CD4-positive, alpha-beta T cell treated with Interleukin-1 beta for 1 hour (primary cell): ENCODE results near the gene CARS2.
"Not testable (repeated sequence)": the region's sequence is repeated elsewhere in the genome, so short reads cannot be mapped to it uniquely, and the experiment has no call there.

Experiments
- DNase-seq, 2 donors: peaks; one replicate each; pipeline ENCODE4 v3.0.0-alpha.2; 2020 to 2022

CARS2 gene

GRCh38 chr13:110681868-110682550 is 23.9 kb downstream of the CARS2 start:
- no peak for DNase-seq

- peak; percentile 17 to 22 for DNase-seq
These were observed 25.1 kb downstream of the CARS2 start for GRCh38 chr13:110680852-110681251.

- DNase-seq, result peak in 1 of 2 donors; percentile 24
These were observed 28.0 kb downstream of the CARS2 start for GRCh38 chr13:110677731-110678545.

GRCh38 chr13:110676595-110677587 is 29.0 kb downstream of the CARS2 start:
- DNase-seq, result peak in 1 of 2 donors; percentile 48

GRCh38 chr13:110669814-110670213 is 36.1 kb downstream of the CARS2 start:
- DNase-seq, result not testable (repeated sequence)

GRCh38 chr13:110669036-110669435 is 36.9 kb downstream of the CARS2 start:
- no peak for DNase-seq

- no peak for DNase-seq
These were observed 39.7 kb downstream of the CARS2 start for GRCh38 chr13:110666255-110666533.

- DNase-seq, result peak in 1 of 2 donors; percentile 51
These were observed 40.2 kb downstream of the CARS2 start for GRCh38 chr13:110665491-110666254.

- peak in 1 of 2 donors; percentile 9 for DNase-seq
These were observed 41.2 kb downstream of the CARS2 start for GRCh38 chr13:110664673-110665072.

GRCh38 chr13:110664041-110664440 is 41.9 kb downstream of the CARS2 start:
- no peak for DNase-seq

- no peak for DNase-seq
These were observed 42.4 kb downstream of the CARS2 start for GRCh38 chr13:110663491-110663890.

- DNase-seq, result no peak
These were observed 43.0 kb downstream of the CARS2 start for GRCh38 chr13:110662777-110663443.

GRCh38 chr13:110662091-110662490 is 43.8 kb downstream of the CARS2 start:
- no peak for DNase-seq

GRCh38 chr13:110661256-110661655 is 44.7 kb downstream of the CARS2 start:
- DNase-seq, result no peak

GRCh38 chr13:110658218-110658911 is 47.6 kb downstream of the CARS2 start:
- not testable (repeated sequence) for DNase-seq

- no peak for DNase-seq
These were observed 48.7 kb downstream of the CARS2 start for GRCh38 chr13:110657196-110657595.

- DNase-seq, result no peak
These were observed 52.1 kb downstream of the CARS2 start for GRCh38 chr13:110653851-110654250.

GRCh38 chr13:110653271-110653670 is 52.6 kb downstream of the CARS2 start:
- no peak for DNase-seq

- no peak for DNase-seq
These were observed 53.2 kb downstream of the CARS2 start for GRCh38 chr13:110652764-110653163.

GRCh38 chr13:110652231-110652730 is 53.6 kb downstream of the CARS2 start:
- DNase-seq, result no peak

GRCh38 chr13:110651726-110652230 is 54.1 kb downstream of the CARS2 start:
- DNase-seq, result no peak
